ENCODE data around the gene CIB2. TPM values are rescaled to one million over a fixed set of nuclear protein-coding genes. Genes with fewer than 3 reads are reported as not detected.

The CIB2 gene
- total RNA-seq, 1 experiment from 2014 or later = 17.3 TPM

DNA sequence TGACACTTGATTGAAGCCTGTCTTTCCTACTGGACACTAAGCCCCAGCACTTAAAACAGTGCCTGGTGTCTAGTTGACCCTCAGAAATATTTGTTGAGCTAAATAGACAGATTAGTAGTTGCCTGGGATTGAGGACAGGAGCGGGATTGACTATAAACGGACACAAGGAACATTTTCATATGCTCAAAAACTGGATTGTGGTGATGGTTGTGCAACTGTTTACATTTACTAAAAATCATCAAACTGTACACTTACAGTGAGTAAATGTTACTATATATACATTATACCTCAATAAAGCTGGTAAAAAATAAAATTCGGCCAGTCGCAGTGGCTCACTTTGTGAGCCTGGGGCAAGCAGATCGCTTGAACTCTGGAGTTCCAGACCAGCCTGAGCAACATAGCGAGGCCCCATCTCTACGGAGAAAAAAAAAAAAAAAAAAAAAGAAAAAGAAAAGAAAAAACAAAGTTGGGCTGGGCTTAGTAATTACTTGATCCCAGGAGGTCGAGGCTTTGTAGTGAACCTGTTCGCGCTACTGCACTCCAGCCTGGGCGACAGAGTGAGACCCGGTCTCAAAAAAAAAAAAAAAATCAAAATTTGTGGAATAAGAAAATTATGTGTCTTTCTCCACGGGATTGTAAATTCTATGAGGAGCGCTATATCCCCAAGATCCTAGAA lies 17.3 kb upstream of the CIB2 start (continued):
- TF ChIP-seq, protein P1, sequence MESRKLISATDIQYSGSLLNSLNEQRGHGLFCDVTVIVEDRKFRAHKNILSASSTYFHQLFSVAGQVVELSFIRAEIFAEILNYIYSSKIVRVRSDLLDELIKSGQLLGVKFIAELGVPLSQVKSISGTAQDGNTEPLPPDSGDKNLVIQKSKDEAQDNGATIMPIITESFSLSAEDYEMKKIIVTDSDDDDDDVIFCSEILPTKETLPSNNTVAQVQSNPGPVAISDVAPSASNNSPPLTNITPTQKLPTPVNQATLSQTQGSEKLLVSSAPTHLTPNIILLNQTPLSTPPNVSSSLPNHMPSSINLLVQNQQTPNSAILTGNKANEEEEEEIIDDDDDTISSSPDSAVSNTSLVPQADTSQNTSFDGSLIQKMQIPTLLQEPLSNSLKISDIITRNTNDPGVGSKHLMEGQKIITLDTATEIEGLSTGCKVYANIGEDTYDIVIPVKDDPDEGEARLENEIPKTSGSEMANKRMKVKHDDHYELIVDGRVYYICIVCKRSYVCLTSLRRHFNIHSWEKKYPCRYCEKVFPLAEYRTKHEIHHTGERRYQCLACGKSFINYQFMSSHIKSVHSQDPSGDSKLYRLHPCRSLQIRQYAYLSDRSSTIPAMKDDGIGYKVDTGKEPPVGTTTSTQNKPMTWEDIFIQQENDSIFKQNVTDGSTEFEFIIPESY (IDR thresholded peaks at IDR 0.05; ENCODE audit: extremely low read depth, insufficient replicate concordance, low read length) = no peak
- TF ChIP-seq SP1 (IDR thresholded peaks at IDR 0.05; ENCODE audit: low read depth) (no peak), ELF1 (IDR thresholded peaks at IDR 0.05; ENCODE audit: borderline replicate concordance, low read depth) (no peak)

DNA sequence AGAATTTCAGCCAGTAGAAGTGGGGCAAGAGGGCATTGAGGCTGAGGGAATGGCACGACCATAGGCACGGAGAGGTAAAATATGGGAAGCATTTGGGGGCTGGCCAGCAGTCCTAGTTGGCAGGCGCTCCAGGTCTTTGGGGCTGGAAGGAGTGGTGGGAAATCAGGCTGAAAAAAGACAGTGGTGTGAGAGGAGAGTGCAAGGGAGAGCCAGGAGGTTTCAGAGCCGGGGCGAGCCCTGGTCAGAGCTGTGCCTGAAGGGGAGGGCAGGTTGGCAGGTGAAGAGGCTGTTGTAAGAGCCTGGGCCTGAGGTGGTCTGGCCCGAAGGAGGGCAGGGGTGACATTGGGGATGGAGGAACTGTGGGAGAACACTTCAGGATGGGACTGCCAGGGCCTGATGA lies 16.3 kb upstream of the CIB2 start:
- ChIA-PET CTCF (no interaction called here), POLR2A (no interaction called here), RAD21 (ENCODE audit: low non-redundant PET in 1 of 2, low total read pairs in 2 of 2, uncharacterized antibody in 2 of 2, unreplicated experiment in 2 of 2) (no interaction called here)
- no peaks in the 10 kb centered on the region for H3K27me3 ChIP-seq (ENCODE audit: insufficient read depth, low read length)
- no peak overlapping the region for H3K27ac ChIP-seq (ENCODE audit: low read depth, low read length)
- no TSS peak for BruUV-seq (replicated peaks)
- no peak overlapping the region for H3K4me3 ChIP-seq (replicated peaks in 1 of 2; ENCODE audit: low read depth in 1 of 2, low read length in 2 of 2)
- H3K9me2 ChIP-seq (ENCODE audit: insufficient read depth) = no peaks in the 10 kb centered on the region
- ATAC-seq = no peak
- peaks cover 4 to 36% of the 10 kb centered on the region in 2 experiments; a peak in 3 of 4 replicates for H3K4me1 ChIP-seq (ENCODE audit: control insufficient read depth in 1 of 2, insufficient read depth in 2 of 2, low read length in 2 of 2)
- H3K79me2 ChIP-seq (ENCODE audit: insufficient read depth, low read length) = peaks cover 28% of the 10 kb centered on the region
- H3K4me2 ChIP-seq (ENCODE audit: low read length) = peak overlapping the region; percentile 89
- H3K9ac ChIP-seq (ENCODE audit: low read length) = no peak overlapping the region
- H2AFZ ChIP-seq (ENCODE audit: low read depth, low read length, poor library complexity, severe bottlenecking) = no peak overlapping the region
- intact Hi-C loops (cut with micrococcal nuclease) = no loop called here
- no peaks in the 10 kb centered on the region for H4K20me1 ChIP-seq (ENCODE audit: insufficient read depth)
- H3K36me3 ChIP-seq (ENCODE audit: control insufficient read depth in 1 of 2, insufficient read depth in 2 of 2, low read length in 2 of 2) = no peaks in the 10 kb centered on the region
- no peaks in the 10 kb centered on the region for H3K9me3 ChIP-seq (ENCODE audit: control insufficient read depth in 1 of 2, insufficient read depth in 1 of 2, low read depth in 1 of 2, low read length in 2 of 2)
- no peak for DNase-seq (ENCODE audit: low read depth, low spot score)
- no peak for TF ChIP-seq SP1 (IDR thresholded peaks at IDR 0.05; ENCODE audit: low read depth)
- TF ChIP-seq CBX3 (IDR thresholded peaks at IDR 0.05; ENCODE audit: low read depth) = no peak
- TF ChIP-seq FOSL1 (IDR thresholded peaks at IDR 0.05; ENCODE audit: low read depth) = no peak
- TF ChIP-seq ELF1 (IDR thresholded peaks at IDR 0.05; ENCODE audit: borderline replicate concordance, low read depth) = no peak
- no peak for TF ChIP-seq SRF (IDR thresholded peaks at IDR 0.05; ENCODE audit: low read depth)
- TF ChIP-seq POLR2A (IDR thresholded peaks at IDR 0.05; ENCODE audit: borderline replicate concordance, extremely low read depth, insufficient read depth, insufficient read length) = no peak
- TF ChIP-seq EZH2phosphoT487 (IDR thresholded peaks at IDR 0.05; ENCODE audit: borderline replicate concordance) = no peak
- TF ChIP-seq YY1 (IDR thresholded peaks at IDR 0.05; ENCODE audit: extremely low read depth, insufficient replicate concordance, low read depth, low read length) = no peak

All from HCT116 (cell line).